NCI-H524 (cell line): ENCODE results near the gene HTT.
"Not testable (repeated sequence)": the region's sequence is repeated elsewhere in the genome, so short reads cannot be mapped to it uniquely, and the experiment has no call there.

Source experiments
- DNase-seq, 2 experiments: peaks; one replicate each; lab custom pipeline; 2025; lab: John Stamatoyannopoulos, UW

HTT gene

DNA sequence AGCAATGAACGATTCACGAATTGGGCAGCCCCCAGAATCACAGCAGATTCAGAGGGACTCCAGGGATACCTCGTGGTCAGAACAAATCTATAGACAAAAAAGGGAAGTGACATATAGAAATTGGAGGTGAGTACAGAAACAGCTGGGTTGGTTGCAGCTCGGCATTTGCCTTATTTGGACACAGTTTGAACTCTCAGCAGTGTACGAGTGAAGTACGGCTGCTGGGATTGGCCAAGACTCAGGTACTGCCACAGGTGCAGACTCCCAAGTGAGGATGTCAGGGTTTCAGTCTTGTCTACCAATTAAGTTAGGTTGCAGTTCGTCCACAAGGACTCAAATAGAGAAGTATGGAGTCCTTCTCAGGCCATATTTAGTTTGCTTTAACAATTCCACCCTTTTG is 28.3 kb upstream of the HTT start:
- no peak for DNase-seq

DNA sequence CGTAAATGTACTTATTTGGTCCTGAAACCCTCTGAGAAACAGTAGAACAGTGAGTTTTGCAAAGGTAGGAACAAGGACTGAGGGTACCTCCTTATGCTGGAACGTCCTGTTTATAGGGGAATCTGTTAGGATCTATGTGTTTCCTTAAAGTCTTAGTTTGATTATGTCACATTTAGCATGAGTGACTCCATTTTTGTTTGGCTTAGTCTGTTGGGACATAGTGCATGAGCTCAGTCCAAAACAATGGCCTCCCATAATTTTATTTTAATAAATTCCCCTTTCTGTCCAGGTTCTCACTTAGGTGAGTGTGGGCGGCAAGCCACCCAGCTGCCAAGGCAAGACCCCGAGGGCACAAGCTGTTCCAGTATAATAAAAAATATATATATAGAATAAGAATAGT is 27.9 kb upstream of the HTT start:
- no peak for DNase-seq

GRCh38 chr4:3047464-3048286 is 26.8 kb upstream of the HTT start:
- peak in 1 of 2 experiments; percentile 72 for DNase-seq

DNA sequence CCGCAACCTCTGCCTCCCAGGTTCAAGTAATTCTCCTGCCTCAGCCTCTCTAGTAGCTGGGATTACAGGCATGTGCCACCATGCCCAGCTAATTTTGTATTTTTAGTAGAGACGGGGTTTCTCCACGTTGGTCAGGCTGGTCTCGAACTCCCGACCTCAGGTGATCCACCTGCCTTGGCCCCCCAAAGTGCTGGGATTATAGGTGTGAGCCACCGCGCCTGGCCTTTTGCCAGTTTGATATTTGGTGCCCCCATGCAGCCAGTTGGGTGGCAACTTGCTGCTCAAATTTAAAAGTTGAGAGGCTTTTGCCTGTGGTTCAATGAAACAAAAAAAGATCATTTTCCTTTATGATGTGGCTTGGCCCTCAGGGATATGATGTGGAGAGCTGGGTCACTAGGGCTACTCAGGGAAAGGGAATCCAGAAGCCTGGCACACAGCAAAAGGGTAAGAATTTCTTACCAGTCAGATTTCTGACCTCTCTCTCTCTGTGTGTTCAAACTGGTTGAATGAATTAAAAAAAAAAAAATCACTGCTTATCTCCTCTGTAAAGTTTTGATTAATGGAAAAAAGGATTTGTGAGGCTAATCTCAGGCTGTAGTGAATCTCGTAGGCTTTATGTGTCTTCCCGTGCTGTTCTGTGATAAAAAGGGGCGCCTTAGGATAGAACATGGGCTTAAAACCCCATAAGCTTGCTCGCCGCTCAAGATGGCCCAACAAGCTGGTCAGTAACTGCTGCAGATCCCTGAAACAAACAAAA is 23.2 kb upstream of the HTT start:
- DNase-seq: not testable (repeated sequence)

DNA sequence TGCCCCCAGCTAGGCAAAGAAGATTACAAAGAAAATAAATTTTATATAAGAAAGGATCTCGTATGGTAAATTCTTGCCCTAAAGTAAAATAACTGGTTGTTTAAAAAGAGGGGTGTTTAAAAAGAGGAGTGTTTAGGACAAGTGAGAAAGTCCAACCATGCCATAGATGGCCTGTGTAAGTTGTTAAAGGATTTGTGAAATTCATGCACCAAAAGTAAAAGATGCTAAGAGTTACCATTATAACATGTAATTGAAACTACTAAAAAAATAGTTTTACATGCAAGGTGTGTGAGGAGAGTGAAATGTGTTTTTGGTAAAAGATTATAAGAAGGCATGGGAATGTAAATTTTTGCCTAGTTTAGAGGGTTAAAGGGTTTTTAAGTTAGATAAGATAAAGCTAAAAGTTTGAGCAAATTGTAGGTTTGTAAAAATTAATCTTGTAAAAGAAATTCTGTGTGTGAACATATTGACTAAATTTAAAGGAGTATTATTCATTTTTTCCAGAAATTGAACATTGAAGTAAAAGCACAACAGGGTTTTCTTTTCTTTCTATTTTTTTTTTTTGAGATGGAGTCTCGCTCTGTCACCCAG is 20.2 kb upstream of the HTT start:
- DNase-seq: no peak

DNA sequence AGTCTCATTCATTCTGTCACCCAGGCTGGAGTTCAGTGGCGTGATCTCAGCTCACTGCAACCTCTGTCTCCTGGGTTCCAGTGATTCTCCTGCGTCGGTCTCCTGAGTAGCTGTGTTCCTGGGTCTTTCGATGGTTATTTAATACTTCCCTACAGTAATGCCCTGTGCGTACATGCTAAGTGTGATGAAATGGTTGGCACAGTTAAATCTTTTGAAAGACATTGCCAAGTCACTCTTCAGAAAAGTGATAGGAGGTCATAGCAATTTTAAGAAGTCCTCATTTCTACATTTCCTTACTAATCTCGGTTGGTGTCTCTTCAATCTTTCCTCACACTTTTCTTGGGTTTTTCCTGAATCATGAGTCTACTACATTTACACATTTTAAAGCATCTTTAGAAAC is 14.5 kb upstream of the HTT start:
- DNase-seq: no peak

- no peak for DNase-seq
Observed at GRCh38 chr4:3060946-3061345, 13.5 kb upstream of the HTT start.

DNA sequence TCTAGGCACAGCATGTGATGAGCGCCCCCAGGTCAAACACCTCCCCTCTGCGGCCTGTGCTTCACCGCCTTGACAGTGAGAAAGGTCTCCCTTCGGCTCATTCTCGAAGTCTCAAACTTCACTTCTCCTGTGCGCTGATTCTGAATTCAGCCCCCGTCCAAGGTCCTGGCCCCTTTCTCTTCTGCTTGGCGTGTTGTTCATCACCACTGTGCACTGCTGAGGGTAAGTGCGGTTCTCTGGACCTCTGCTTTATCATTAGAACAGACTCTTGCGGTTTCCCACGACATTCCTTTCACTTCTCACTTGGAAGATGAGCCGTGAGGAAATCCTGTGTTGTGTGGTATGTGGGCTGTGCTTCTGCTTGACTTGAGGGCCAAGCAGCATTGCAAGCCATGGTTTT is 12.0 kb upstream of the HTT start:
- no peak for DNase-seq

DNA sequence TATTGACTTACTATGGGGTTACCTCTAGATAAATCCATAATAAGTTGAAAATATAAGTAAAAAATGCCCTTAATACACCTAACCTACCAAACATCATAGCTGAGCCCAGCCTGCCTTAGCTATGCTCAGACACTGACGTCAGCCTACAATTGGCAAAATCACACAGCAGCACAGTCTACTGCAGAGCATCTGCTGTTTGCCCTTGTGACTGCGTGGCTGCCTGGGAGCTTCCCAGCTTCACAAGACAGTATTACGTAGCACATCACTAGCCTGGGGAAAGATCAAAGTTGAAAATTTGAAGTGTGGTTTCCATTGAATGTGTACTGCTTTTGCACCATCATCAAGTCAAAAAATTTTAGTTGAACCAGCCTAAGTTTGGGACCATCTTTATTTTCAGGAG is 8.9 kb upstream of the HTT start:
- no peak for DNase-seq

DNA sequence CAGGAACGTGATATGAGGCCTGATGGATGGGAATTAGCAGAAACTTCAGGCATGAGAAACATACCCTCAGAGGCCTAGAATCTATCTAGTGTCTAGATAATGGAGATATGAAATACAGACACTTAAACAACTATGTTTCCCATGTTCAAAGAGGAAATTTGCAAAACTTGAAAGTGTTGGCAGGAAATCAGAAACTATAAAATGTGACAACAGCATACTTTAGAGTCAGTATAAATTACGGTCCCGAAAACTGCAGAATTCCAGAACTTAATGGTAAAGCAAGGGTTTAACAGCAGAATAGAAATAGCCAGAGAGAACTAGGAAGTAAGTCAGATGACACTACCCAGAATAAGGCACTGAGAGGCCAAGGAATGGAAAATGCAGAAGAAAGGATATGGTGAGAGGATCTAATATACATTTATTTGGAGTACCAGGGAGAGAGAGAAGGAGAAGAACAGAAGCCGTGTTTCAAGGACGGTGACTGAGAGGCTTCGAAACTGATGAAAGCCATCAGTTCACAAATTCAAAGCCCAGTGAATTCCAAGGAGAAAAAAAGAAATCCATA is 7.6 kb upstream of the HTT start:
- no peak for DNase-seq

DNA sequence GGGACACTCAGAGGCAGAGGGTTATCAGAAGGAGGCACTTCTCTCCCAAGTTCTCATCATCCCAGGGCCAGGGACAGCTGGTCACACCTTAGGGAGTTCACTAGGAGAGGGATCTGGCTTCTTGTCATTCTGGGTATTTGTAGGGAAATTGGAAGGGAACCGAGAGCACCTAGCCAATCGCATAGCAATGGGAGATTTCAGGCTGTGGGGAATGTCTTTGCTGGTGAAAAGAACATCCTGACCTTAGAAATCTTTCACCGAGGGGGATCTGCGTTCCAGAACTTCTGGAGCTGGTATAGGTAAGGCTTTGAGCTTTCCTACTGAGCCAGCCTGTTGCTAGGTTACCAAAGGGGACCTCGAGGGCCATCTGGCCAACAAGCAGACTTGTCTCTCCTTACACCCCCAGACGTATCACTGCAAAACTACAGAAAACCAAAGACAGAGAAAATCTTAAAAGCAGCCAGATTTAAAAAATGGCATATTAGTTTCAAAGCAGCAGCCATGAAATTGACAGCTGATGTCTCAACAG is 6.9 kb upstream of the HTT start:
- peak; percentile 29 to 79 for DNase-seq

- DNase-seq: no peak
Observed at GRCh38 chr4:3069661-3070199, 4.8 kb upstream of the HTT start.

- DNase-seq: no peak
Observed at GRCh38 chr4:3070709-3071500, 3.6 kb upstream of the HTT start.

- no peak for DNase-seq
Observed at GRCh38 chr4:3071811-3072210, 2.7 kb upstream of the HTT start.

DNA sequence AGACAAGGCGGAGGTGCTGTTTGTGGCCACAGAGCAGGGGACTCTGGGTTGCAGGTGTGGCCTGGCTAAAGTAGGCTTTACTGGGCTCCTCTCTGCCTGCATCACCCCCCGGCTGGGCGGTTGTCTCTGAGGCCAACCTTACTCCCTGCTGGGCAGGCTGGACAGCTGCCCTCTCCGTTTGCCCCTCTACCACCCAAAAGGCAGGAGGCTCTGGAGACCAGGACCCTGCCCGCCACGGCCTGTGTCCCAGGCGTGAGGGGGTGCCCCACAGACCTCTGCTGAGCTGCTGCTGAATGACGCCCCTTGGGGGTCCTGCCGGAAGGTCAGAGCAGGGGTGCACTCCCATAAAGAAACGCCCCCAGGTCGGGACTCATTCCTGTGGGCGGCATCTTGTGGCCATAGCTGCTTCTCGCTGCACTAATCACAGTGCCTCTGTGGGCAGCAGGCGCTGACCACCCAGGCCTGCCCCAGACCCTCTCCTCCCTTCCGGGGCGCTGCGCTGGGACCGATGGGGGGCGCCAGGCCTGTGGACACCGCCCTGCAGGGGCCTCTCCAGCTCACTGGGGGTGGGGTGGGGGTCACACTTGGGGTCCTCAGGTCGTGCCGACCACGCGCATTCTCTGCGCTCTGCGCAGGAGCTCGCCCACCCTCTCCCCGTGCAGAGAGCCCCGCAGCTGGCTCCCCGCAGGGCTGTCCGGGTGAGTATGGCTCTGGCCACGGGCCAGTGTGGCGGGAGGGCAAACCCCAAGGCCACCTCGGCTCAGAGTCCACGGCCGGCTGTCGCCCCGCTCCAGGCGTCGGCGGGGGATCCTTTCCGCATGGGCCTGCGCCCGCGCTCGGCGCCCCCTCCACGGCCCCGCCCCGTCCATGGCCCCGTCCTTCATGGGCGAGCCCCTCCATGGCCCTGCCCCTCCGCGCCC is 1.1 kb upstream of the HTT start:
- peak in 1 of 2 experiments; percentile 36 for DNase-seq

GRCh38 chr4:3074846-3075651 is 568 bp downstream of the HTT start:
- peak; percentile 48 to 67 for DNase-seq

- DNase-seq: no peak
Observed at GRCh38 chr4:3075652-3075981, 1.1 kb downstream of the HTT start.

- no peak for DNase-seq
Observed at GRCh38 chr4:3077796-3078195, 3.3 kb downstream of the HTT start.

- no peak for DNase-seq
Observed at GRCh38 chr4:3079694-3080123, 5.2 kb downstream of the HTT start.
